GM21390 (cell line): ENCODE measurements around the gene SUSD3.
A peak's percentile ranks its signal among the peaks of the same experiment; 100 is the strongest.
"Not testable (repeated sequence)": the region's sequence is repeated elsewhere in the genome, so short reads cannot be mapped to it uniquely, and the experiment has no call there.

ENCODE experiments used
- ATAC-seq: cut with Tn5 transposase; IDR thresholded peaks from one replicate; pipeline ENCODE4 v1.9.1; 2021; ENCODE audit not compliant: unreplicated experiment

The SUSD3 gene

GRCh38 chr9:93108291-93109041, 50.0 kb downstream of the SUSD3 start:
- ATAC-seq: no peak

- ATAC-seq: no peak
Measured at GRCh38 chr9:93110311-93110855, 51.9 kb downstream of the SUSD3 start.

- no peak for ATAC-seq
Measured at GRCh38 chr9:93111001-93111370, 52.5 kb downstream of the SUSD3 start.

- no peak for ATAC-seq
Measured at GRCh38 chr9:93111371-93112115, 53.0 kb downstream of the SUSD3 start.

GRCh38 chr9:93112116-93112863, 53.8 kb downstream of the SUSD3 start:
- no peak for ATAC-seq

- no peak for ATAC-seq
Measured at GRCh38 chr9:93112864-93113389, 54.4 kb downstream of the SUSD3 start.

- no peak for ATAC-seq
Measured at GRCh38 chr9:93114169-93114983, 55.9 kb downstream of the SUSD3 start.

- ATAC-seq: no peak
Measured at GRCh38 chr9:93114984-93115335, 56.5 kb downstream of the SUSD3 start.

- ATAC-seq: no peak
Measured at GRCh38 chr9:93115486-93116071, 57.1 kb downstream of the SUSD3 start.

GRCh38 chr9:93116072-93116961, 57.8 kb downstream of the SUSD3 start:
- no peak for ATAC-seq

GRCh38 chr9:93117521-93117920, 59.0 kb downstream of the SUSD3 start:
- ATAC-seq: not testable (repeated sequence)

- ATAC-seq: no peak
Measured at GRCh38 chr9:93117924-93118862, 59.7 kb downstream of the SUSD3 start.

- no peak for ATAC-seq
Measured at GRCh38 chr9:93118863-93119702, 60.6 kb downstream of the SUSD3 start.

GRCh38 chr9:93119703-93119952, 61.1 kb downstream of the SUSD3 start:
- no peak for ATAC-seq

- ATAC-seq: peak; percentile 91
Measured at GRCh38 chr9:93119953-93120845, 61.7 kb downstream of the SUSD3 start.

- no peak for ATAC-seq
Measured at GRCh38 chr9:93120846-93121315, 62.4 kb downstream of the SUSD3 start.
